Measurements from ENCODE around the gene UNC5CL. TPM values are rescaled to one million over a fixed set of nuclear protein-coding genes. Genes with fewer than 3 reads are reported as not detected.
"Not testable (repeated sequence)": the region's sequence is repeated elsewhere in the genome, so short reads cannot be mapped to it uniquely, and the experiment has no call there.

The UNC5CL gene
- total RNA-seq, 1 experiment from 2014 or later = 5.5 TPM

DNA sequence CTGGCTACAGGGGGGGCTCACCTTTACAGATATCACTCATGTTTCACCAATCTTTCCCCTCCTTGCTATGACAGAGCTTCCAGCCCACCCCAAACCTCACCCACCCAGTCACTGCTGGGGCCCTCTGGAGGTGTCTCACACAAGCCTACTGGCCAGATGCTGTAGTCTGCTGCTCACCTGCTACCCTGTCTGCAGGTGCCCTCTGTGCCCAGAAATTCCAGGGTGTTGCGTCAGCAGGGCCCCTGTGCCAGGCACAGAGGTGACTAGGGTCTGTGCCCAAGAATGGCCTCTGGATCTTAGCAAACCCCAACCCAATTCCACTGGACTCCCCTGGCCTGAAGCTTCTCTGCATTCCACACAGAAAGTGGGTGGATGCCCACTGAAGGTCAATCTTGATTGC is 21.4 kb downstream of the UNC5CL start:
- POLR2A ChIA-PET = no interaction called here
- H3K27me3 Mint-ChIP-seq (ENCODE audit: insufficient read depth, unreplicated experiment) = no peaks in the 10 kb centered on the region

DNA sequence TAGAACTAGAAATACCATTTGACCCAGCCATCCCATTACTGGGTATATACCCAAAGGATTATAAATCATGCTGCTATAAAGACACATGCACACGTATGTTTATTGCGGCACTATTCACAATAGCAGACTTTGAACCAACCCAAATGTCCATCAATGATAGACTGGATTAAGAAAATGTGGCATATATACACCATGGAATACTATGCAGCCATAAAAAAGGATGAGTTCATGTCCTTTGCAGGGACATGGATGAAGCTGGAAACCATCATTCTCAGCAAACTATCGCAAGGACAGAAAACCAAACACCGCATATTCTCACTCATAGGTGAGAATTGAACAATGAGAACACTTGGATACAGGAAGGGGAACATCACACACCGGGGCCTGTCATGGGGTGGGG is 23.2 kb downstream of the UNC5CL start:
- H3K27ac Mint-ChIP-seq (ENCODE audit: unreplicated experiment); H3K9me3 Mint-ChIP-seq (ENCODE audit: unreplicated experiment); H3K4me1 ChIP-seq; H3K27me3 Mint-ChIP-seq (ENCODE audit: insufficient read depth, unreplicated experiment); H3K36me3 ChIP-seq (ENCODE audit: control insufficient read depth, insufficient read depth, low read length); DNase-seq; H3K36me3 Mint-ChIP-seq (ENCODE audit: insufficient read depth, unreplicated experiment); CTCF ChIA-PET; H3K9me3 ChIP-seq; POLR2A ChIA-PET; intact Hi-C loops (cut with micrococcal nuclease; ENCODE audit: unreplicated experiment); H3K27me3 ChIP-seq (replicated peaks; ENCODE audit: control insufficient read depth, insufficient read depth, low read length); H3K4me3 ChIP-seq (ENCODE audit: low read depth, low read length); H3K4me1 Mint-ChIP-seq (ENCODE audit: low read depth, unreplicated experiment); H3K4me3 Mint-ChIP-seq (ENCODE audit: unreplicated experiment); BruUV-seq (replicated peaks): not testable (repeated sequence)

More for the DNA sequence above, 21.4 kb downstream of the UNC5CL start:
- no peaks in the 10 kb centered on the region for H3K36me3 ChIP-seq (ENCODE audit: control insufficient read depth, insufficient read depth, low read length)
- Mint-ChIP-seq H3K9me3 (ENCODE audit: unreplicated experiment) (no peaks in the 10 kb centered on the region), H3K27ac (ENCODE audit: unreplicated experiment) (no peak overlapping the region), H3K4me1 (ENCODE audit: low read depth, unreplicated experiment) (peaks cover 7% of the 10 kb centered on the region), H3K36me3 (ENCODE audit: insufficient read depth, unreplicated experiment) (no peaks in the 10 kb centered on the region), H3K4me3 (ENCODE audit: unreplicated experiment) (no peak overlapping the region)
- no peak for DNase-seq
- H3K4me3 ChIP-seq (ENCODE audit: low read depth, low read length) = no peak overlapping the region
- no TSS peak for BruUV-seq (replicated peaks)
- H3K27me3 ChIP-seq (replicated peaks; ENCODE audit: control insufficient read depth, insufficient read depth, low read length) = no peaks in the 10 kb centered on the region
- H3K9me3 ChIP-seq = no peaks in the 10 kb centered on the region
- TF ChIP-seq, protein P1, sequence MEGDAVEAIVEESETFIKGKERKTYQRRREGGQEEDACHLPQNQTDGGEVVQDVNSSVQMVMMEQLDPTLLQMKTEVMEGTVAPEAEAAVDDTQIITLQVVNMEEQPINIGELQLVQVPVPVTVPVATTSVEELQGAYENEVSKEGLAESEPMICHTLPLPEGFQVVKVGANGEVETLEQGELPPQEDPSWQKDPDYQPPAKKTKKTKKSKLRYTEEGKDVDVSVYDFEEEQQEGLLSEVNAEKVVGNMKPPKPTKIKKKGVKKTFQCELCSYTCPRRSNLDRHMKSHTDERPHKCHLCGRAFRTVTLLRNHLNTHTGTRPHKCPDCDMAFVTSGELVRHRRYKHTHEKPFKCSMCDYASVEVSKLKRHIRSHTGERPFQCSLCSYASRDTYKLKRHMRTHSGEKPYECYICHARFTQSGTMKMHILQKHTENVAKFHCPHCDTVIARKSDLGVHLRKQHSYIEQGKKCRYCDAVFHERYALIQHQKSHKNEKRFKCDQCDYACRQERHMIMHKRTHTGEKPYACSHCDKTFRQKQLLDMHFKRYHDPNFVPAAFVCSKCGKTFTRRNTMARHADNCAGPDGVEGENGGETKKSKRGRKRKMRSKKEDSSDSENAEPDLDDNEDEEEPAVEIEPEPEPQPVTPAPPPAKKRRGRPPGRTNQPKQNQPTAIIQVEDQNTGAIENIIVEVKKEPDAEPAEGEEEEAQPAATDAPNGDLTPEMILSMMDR (IDR thresholded peaks at IDR 0.05; ENCODE audit: insufficient read depth in 1 of 2, low read depth in 1 of 2, low read length in 1 of 2, severe bottlenecking in 1 of 2, unreplicated experiment in 1 of 2) = no peak
- peaks cover 15% of the 10 kb centered on the region for H3K4me1 ChIP-seq
- CTCF ChIA-PET = no interaction called here
- intact Hi-C loops (cut with micrococcal nuclease; ENCODE audit: unreplicated experiment) = no loop called here

DNA sequence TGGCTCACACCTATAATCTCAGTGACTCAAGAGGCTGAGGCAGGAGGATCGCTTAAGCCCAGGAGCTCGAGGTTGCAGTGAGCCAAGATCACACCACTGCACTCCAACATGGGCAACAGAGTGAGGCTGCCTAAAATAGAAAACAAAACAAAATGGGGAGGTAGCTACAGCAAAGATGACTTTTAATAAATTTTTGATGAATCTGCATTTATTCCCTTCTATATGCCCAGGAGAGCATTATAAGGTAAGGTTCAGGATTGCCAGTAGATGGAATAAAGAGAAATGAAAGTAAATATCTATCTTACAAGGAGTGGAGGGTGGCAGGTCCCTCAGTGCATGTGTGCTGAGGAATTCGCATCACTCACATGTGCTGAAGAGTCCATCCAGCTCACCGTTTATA is 24.2 kb downstream of the UNC5CL start:
- H3K4me3 Mint-ChIP-seq (ENCODE audit: unreplicated experiment) = no peak overlapping the region
- peaks cover 5% of the 10 kb centered on the region; the same call in 1 of the 2 replicates for H3K4me1 ChIP-seq
- DNase-seq = no peak
- no peaks in the 10 kb centered on the region for H3K9me3 Mint-ChIP-seq (ENCODE audit: unreplicated experiment)
- ChIA-PET CTCF (no interaction called here), POLR2A (no interaction called here)
- H3K4me1 Mint-ChIP-seq (ENCODE audit: low read depth, unreplicated experiment) = peaks cover 7% of the 10 kb centered on the region
- H3K27ac Mint-ChIP-seq (ENCODE audit: unreplicated experiment) = no peak overlapping the region
- H3K27me3 ChIP-seq (replicated peaks; ENCODE audit: control insufficient read depth, insufficient read depth, low read length) = no peaks in the 10 kb centered on the region
- no peaks in the 10 kb centered on the region for H3K27me3 Mint-ChIP-seq (ENCODE audit: insufficient read depth, unreplicated experiment)
- TF ChIP-seq, protein P1 (IDR thresholded peaks at IDR 0.05; ENCODE audit: insufficient read depth in 1 of 2, low read depth in 1 of 2, low read length in 1 of 2, severe bottlenecking in 1 of 2, unreplicated experiment in 1 of 2) = no peak
- no peaks in the 10 kb centered on the region for H3K36me3 Mint-ChIP-seq (ENCODE audit: insufficient read depth, unreplicated experiment)
- no peaks in the 10 kb centered on the region for H3K9me3 ChIP-seq
- no TSS peak for BruUV-seq (replicated peaks)
- H3K4me3 ChIP-seq (ENCODE audit: low read depth, low read length) = no peak overlapping the region
- intact Hi-C loops (cut with micrococcal nuclease; ENCODE audit: unreplicated experiment) = no loop called here
- H3K36me3 ChIP-seq (ENCODE audit: control insufficient read depth, insufficient read depth, low read length) = no peaks in the 10 kb centered on the region
